SW480 (cell line): ENCODE data around the gene KRTAP3-3.
"Not testable (repeated sequence)": the region's sequence is repeated elsewhere in the genome, so short reads cannot be mapped to it uniquely, and the experiment has no call there.

Experiments
- DNase-seq: peaks from one replicate; pipeline ENCODE4 v3.0.0-alpha.2; 2016; ENCODE audit warnings: low spot score

Gene KRTAP3-3

DNA sequence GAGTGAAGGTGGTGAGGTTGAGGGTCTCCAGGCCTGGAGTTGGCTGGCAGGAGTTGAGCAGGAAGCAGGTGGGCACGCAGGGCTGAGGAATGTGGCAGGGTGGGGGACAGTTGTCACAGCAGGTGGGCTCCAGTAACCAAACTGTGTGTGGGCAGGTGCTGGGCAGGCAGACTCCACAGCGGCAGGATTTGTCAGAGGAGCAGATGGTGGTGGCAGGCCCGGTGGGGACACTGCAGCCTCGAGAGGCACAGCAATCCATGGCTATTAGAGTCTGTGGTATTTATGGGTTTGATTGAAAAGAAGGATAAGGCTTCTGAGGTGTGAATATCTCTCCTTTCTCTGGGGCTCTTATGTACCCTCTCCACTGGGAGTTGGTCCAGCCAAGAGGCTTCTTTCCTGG lies at the start of gene KRTAP3-3:
KRTAP3-3 (minus strand) TSS at position 326 of the 400 bp plus-strand sequence; CDS start at position 259, 67 bp downstream.
- peak; percentile 53 for DNase-seq

DNA sequence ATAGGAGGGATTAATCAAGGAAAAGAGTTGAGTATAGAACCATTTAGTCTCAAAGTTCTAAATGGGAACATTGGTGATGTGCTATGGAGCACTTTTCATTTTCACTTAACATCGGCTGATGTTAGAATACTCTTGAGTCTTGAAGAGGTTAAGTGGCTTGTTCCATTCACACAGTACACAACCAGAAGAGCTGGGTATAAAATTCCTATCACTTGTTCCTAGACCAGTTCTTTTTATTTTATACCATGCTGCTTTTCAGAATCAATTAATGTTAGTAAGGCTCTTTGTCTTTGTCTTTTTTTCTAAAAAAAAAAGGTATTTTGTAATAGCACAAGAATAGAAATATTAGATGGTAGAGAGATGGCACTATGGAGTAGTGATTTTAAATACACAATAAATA lies 49.0 kb upstream of the KRTAP3-3 start:
- DNase-seq = no peak

DNA sequence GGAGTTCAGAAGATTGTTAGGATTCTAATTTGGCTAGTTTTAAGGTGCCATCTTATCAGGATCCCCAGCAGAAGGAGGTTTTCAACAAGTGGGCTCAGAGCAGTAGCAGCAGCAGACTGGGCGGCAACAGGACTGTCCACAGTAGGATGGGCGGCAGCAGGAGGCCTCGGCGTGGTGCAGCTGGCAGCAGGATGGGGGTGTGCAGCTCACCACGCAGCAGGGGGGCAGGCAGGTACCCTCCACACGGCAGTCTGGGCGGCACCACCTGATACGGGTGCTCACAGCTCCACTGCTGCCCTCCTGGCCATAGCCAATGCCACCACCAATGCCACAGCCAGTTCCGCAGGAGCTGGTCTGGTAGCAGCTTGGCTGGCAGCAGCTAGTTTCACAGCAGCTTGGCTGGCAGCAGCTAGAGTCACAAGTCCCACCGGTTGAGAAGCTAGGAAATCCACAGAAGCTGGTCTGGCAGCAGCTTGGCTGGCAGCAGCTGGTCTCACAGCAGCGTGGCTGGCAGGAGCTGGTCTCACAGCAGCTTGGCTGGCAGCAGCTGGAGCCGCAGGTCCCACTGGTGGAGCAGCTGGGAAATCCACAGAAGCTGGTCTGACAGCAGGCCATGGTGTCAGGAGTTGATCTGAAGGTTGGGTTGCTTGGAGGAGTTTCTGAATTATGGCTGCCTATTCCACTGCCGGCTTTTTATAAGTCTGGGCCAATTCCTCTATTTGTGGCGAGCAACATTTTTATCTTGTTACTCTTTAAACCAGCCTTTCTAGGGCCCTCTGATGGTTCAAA lies 47.0 kb upstream of the KRTAP3-3 start, which contains the start of gene KRTAP1-1:
KRTAP1-1 (minus strand) TSS at position 668 of the 789 bp plus-strand sequence; CDS start at position 615, 53 bp downstream.
- DNase-seq = not testable (repeated sequence)

DNA sequence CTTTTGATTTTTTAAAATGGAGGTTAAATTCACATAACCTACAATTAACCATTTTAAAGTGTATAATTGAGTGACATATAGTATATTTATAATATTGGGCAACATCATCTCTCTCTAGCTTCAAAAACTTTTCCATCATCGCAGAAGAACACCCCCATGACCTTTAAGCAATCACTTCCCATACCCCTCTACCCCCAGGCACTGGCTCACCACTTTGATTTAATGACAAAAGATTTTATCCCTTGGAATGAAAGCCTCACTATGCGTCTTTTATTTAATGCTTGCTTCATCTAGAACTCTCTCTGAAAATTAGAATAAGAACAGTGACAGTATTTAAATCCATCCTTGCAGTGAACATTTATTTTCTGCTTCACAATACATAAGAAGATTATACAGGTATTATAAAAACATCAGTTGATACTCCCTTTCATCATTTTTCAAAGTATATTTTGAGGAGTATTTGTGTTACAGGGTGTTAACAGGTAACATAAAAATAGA lies 43.9 kb upstream of the KRTAP3-3 start:
- DNase-seq = no peak

DNA sequence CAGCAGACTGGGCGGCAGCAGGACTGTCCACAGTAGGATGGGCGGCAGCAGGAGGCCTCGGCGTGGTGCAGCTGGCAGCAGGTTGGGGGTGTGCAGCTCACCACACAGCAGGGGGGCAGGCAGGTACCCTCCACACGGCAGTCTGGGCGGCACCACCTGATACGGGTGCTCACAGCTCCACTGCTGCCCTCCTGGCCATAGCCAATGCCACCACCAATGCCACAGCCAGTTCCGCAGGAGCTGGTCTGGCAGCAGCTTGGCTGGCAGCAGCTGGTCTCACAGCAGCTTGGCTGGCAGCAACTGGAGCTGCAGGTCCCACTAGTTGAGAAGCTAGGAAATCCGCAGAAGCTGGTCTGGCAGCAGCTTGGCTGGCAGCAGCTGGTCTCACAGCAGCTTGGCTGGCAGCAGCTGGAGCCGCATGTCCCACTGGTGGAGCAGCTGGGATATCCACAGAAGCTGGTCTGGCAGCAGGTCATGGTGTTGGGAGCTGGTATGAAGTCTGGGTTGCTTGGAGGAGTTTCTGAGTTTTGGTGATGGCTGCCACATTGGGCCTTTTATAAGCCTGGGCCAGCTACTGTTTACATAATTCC lies 40.5 kb upstream of the KRTAP3-3 start, which contains the start of gene KRTAP1-3:
KRTAP1-3 (minus strand) TSS at position 529 of the 590 bp plus-strand sequence; CDS start at position 476, 53 bp downstream.
- DNase-seq = not testable (repeated sequence)

DNA sequence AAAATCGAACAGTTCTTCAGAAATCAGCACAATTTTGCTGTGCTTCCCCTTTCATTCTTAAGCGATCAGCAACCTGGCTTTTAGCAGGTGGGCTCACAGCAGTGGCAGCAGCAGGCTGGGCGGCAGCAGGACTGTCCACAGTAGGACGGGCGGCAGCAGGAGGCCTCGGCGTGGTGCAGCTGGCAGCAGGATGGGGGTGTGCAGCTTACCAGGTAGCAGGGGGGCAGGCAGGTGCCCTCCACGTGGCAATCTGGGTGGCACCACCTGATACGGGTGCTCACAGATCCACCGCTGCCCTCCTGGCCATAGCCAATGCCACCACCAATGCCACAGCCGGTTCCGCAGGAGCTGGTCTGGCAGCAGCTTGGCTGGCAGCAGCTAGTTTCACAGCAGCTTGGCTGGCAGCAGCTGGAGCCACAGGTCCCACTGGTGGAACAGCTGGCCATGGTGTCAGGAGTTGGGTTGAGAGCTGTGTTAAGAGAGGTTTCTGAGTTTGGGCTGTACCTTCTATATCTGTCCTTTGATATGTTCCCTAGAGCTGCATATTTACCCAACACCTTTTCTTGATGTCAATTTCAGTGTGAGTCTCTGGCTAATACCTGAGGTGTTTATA lies 35.8 kb upstream of the KRTAP3-3 start, which contains the start of gene KRTAP1-4:
KRTAP1-4 (minus strand) TSS at position 563 of the 613 bp plus-strand sequence; CDS start at position 446, 117 bp downstream.
- DNase-seq = no peak

DNA sequence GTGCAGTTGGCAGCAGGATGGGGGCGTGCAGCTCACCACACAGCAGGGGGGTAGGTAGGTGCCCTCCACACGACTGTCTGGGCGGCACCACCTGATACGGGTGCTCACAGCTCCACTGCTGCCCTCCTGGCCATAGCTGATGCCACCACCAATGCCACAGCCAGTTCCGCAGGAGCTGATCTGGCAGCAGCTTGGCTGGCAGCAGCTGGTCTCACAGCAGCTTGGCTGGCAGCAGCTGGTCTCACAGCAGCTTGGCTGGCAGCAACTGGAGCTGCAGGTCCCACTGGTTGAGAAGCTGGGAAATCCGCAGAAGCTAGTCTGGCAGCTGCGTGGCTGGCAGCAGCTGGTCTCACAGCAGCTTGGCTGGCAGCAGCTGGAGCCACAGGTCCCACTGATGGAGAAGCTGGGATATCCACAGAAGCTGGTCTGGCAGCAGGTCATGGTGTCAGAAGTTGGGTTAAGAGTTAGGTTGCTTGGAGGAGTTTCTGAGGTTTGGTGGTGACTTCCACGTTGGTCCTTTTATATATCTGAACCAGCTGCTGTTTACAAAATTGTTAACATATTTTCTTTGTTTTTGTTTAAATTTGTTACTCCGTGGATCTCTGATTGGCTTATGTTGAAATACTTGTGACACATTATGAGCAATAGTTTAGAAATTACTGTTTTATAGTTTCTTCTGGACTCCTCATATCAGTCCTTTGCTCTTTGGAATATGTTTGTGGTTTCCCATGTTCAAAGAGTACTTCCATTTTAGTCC lies 32.9 kb upstream of the KRTAP3-3 start, which contains the start of gene KRTAP1-5:
KRTAP1-5 (minus strand) TSS at position 494 of the 757 bp plus-strand sequence; CDS start at position 441, 53 bp downstream.
- no peak for DNase-seq

DNA sequence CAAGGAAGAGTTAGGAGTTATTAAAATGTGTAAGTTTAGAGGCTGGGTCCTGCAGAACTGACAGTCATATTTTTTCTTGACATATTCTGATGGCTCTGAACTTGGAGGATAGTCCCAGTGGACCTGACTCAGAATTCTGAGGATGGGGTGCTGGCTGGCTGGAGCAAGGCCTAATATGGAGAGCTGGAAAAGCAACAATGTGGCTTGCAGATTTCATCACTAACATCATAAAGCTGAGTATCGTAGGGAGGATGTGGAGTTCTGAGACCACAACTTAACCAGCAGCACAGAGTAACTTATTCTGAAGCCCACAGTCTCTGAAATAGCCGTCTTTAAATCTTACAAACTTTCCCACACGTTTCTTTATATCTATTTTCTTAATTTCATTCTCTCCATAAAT lies 30.7 kb upstream of the KRTAP3-3 start:
- DNase-seq = no peak

DNA sequence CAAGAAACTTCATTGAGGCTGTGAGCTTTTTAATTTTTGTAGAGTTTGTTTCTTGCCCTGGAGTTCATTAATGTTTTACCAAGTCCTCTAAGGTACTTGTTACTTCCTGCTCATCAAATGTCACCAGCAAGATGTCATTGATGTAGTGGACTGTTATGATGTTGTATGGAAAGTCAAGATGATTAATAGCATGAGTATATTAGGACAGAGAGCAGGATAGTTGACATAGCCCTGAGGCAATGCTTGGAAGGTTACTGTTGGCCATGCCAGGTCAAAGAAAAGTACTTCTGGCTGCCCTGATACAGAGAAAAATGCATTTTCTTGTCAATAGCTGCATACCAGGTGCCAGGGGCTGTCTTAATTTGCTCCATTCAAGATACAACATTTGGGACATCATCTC lies 26.4 kb upstream of the KRTAP3-3 start:
- no peak for DNase-seq

DNA sequence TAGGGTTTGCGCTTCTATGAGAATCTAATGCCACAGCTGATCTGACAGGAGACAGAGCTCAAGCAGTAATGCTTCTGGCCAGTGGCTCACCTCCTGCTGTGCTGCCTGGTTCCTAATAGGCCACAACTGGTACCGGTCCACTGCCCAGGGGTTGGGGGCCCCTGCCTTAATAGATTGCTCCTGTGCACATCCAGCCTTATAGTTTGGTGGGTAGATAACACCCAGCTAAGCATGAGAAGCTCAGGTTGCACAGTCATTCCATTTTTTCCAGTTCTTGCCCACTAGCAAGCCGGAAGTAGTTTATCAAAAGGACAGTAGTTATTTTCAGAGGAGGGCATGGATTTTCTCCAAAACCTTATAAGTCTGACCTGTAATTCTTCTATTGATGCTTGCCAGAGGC lies 25.5 kb upstream of the KRTAP3-3 start:
- DNase-seq = no peak

DNA sequence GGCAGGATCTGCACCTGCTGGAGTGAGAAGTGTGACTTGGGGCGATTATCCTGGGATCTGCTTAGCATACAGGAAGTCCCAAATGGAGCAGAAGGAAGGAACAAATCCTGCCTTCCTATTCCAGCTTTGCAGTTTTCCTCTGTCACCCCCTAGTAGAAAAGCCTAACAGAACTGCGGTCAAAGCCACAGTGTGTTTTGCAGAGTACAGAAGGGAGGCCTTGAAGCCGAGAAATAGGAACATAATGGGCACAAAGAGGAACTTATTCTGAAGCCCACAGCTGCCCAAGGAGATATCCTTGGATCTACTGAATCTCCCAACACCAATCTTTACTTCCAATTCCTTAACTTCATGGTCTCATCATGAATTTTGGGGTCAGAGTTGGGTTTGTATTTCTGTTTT lies 24.6 kb upstream of the KRTAP3-3 start:
- no peak for DNase-seq

DNA sequence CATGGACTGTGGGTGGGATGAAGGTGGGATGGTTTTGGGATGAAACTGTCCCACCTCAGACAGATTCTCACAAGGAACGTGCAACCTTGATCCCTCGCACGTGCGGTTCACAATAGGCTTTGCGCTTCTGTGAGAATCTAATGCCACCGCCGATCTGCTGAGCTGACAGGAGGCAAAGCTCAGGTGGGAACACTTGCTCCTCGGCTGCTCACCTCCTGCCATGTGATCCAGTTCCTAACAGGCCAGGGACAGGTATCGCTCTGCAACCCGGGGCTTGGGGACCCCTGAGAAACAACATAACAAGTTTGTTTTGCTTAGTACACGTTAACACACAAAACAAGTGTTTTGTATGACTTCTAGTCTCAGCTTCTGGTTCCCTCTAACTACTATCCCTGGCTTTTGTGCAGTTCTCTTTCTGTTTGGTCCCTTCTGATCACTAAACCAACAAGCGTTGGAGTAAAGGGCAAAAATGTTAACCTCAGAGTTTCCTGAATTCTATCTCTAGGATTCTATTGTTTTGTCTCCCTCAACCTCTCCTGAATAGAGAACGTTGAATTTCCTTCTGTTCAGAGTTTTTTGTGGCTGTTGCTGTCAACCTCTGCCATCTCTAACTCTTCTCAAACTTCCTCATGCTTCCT lies 22.7 kb upstream of the KRTAP3-3 start:
- DNase-seq = no peak

DNA sequence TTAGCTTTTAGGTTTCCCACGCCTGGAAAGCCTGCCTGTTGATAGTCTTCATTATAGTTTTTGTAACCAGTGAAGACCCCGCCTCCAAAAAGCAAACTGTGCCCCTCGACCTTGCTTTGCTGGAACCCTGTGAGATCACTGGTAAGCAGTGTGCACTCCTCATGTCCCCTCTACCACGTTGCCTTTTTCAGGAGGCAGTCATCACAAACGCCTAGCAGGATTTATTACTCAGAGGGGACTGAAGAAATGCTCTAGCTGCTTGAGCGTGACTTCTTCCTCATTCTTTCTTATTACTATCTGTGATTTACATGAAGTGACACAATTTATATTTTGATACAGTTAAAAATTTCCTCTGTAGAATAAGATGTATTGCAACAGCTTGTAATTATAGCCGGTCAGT lies 21.5 kb upstream of the KRTAP3-3 start:
- no peak for DNase-seq

DNA sequence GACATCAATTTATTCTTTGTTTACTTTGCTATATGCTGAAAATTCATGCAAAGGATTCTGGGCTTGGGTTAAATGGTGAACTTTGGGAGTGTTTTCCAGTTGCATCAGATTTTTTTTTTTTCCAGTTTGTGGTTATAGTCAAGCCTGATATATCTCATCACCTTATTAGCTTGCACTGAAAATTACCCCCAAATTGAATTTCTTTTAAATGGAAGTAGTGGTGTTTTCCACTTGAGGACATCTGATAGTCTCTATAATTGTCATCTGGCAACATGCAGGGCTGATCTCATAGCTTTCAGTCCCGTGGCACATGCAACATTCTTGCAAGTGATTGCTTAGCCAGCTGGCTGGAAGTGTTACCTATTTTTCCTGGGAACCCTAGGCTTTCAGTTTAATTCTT lies 19.6 kb upstream of the KRTAP3-3 start:
- DNase-seq = no peak

DNA sequence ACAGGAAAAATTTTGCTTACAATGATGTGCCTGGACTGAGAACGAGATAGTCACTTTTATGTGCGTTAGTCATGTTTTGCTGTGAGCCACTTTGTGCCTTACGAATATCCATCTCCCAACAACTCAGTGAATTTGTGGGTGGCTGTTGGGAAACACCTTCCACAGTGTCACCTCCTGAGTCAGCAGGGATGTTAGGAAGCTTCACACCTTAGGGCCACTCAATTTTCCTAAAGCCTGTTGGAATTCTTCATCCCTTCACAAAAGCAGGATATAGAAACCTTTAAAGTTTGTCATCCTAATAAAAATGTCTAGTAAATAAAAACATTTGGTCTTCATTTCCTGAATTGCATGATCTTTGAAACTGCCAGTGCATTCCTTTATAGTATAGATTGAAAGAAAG lies 19.2 kb upstream of the KRTAP3-3 start:
- DNase-seq = peak; percentile 44

DNA sequence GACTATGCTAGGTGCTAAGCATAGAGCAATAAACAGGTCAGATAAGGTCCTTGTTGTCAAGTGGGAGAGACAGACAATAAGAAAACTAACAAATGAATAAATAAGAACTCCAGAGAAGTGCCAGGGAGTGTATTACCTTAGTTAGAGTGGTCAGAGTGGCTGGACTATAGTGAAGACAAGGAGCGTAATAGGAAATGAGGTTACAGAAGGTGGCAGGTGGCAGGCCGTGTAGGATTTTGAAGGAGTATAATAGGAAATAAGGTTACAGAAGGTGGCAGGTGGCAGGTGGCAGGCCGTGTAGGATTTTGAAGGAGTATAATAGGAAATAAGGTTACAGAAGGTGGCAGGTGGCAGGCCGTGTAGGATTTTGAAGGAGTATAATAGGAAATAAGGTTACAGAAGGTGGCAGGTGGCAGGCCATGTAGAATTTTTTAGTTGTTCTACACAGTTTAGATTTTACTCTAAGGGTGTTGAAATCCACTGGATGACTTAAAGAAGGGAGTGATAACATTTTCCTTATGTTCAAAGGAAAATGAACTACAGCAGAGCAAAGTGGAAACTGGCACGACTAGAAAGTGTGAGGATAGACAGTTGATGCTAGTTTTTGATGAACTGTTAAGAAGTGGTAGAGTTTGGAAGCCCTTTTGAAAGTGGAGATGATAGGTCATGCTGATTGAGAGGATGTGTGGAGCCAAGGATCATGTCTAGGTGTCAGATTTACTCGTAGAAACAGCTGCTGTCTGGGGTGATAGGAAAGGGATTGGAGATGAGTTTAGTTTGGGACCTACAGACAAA lies 18.6 kb upstream of the KRTAP3-3 start:
- DNase-seq = no peak

DNA sequence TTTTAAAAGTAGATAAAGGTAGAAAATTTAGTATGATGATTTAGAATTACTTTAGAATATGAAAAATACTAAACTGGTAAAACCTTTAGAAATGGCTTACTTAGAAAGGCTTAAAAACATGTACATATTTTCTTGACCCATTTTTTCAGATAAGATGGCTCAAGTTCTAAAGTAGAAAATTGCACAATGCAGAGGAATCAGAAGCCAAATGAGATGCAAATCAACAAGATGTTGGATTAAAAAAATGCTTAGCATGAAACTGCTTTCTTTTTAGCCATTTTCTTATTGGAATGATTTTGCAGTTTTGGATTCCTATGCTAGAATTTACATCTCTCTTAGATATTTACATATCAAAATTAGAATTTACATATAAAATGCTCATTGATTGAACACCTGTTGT lies 16.5 kb upstream of the KRTAP3-3 start:
- DNase-seq = no peak

DNA sequence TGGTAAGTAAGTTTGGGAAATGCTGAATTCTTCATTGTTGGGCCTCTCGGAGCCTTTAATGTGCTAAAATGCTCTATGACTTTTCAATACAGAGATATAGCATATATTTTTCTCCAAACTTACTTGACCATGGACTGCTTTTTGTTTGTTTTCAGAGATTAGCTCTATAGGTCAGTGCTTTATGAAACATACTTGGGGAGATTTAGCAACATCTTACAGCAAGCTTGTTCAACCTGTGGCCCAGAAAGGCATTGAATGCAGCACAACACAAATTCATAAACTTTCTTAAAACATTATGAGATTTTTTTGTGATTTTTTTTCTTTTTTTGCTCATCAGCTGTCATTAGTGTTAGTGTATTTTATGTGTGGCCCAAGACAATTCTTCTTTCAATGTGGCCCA lies 16.0 kb upstream of the KRTAP3-3 start:
- DNase-seq = no peak

DNA sequence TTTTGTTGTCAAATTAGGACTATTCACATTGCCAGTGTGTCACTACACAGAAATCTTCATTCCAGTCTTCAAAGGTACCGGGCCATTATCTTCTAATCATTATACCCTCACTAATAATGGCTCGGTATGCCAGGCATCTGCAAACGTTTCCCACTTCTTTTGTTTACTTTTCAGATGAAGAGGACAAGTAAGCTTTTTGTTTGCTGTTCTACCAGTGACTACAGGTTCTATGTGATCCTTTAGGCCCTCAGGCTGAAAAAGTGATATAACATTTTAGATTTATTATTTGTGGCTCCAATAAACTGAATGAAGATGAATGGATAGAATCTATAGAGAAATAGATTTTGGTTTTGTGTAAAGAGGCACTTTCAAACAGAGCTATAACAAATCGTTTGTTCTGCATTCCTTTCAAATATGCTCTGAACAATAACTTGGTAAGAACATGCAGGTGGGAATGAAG lies 15.4 kb upstream of the KRTAP3-3 start:
- DNase-seq = peak; percentile 89

DNA sequence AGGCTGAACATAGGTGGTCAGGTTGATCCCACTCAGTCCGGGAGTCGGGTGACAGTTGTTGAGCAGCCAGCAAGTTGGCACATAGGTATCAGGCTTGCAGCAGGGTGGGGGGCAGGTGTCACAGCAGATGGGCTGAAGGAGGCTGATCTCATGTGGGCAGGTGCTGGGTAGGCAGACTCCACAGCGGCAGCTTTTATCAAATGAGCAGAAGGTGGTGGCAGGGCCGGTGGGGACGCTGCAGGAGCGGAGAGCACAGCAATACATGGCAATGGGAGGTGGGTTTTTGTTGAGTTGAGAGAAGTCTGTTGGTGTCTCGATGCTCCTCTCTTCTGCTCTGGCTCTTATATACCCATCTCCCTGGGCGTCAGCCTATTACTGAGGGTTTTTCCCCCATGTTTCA lies 14.8 kb upstream of the KRTAP3-3 start, which contains the start of gene KRTAP3-1:
KRTAP3-1 (minus strand) TSS at position 318 of the 400 bp plus-strand sequence; CDS start at position 264, 54 bp downstream.
- peak; percentile 85 for DNase-seq
